Endothelial cell of umbilical vein (primary cell): Measurements from ENCODE around the gene STON2. TPM values are rescaled to one million over a fixed set of nuclear protein-coding genes. Genes with fewer than 3 reads are reported as not detected.

Experiments
- BruUV-seq: library from RNA; stranded (reverse); fragments of 400-500 nt; replicated peaks from 2 replicates; lab custom pipeline; 2021; lab: Mats Ljungman, UMichigan
- CTCF ChIA-PET: fragments of 300-600, 350-600 bp; sonication (Branson Sonifier 250); formaldehyde crosslinking; loops from one replicate; lab custom pipeline; 2021; ENCODE audit warnings: antibody characterized with exemption, inconsistent platforms; lab: Charles Lee
- POLR2A ChIA-PET: fragments of 300-600, 350-600 bp; sonication (Branson Sonifier 250); formaldehyde crosslinking; loops from one replicate; lab custom pipeline; 2021; ENCODE audit warnings: antibody characterized with exemption, inconsistent platforms; lab: Charles Lee
- DNase-seq: peaks from one replicate; pipeline ENCODE4 v3.0.0-alpha.2; 2011; ENCODE audit warnings: low read depth, low spot score
- FAIRE-seq: peaks from 2 replicates; lab custom pipeline; 2011; peaks lifted over from hg19 to GRCh38; lab: Jason Lieb, UNC
- H2AFZ ChIP-seq: 2 replicates; pipeline ENCODE4 v1.6.0; 2012; ENCODE audit warnings: low read depth, low read length, control low read depth, inconsistent platforms
- H3K27ac ChIP-seq: 2 replicates; pipeline ENCODE4 v1.5.1; 2011; ENCODE audit warnings: low read depth, mild to moderate bottlenecking, control low read depth, low read length, moderate library complexity; ENCODE audit not compliant: insufficient read depth
- H3K27me3 ChIP-seq, 2 experiments: 2 replicates each; pipeline versions ENCODE4 v1.6.0 to v1.6.1; 2011; ENCODE audit warnings: low read length in 2 of 2, mixed read lengths in 1 of 2; ENCODE audit not compliant: control insufficient read depth in 2 of 2, insufficient read depth in 2 of 2
- H3K36me3 ChIP-seq, 2 experiments: 2 replicates in 1 of 2; 3 replicates in 1 of 2; pipeline ENCODE4 v1.5.1; 2011; ENCODE audit warnings: low read length in 2 of 2, mild to moderate bottlenecking in 1 of 2, moderate library complexity in 1 of 2; ENCODE audit not compliant: control insufficient read depth in 2 of 2, insufficient read depth in 2 of 2; ENCODE audit errors: extremely low read depth in 1 of 2
- H3K4me1 ChIP-seq: 3 replicates; pipeline ENCODE4 v1.5.1; 2011; ENCODE audit warnings: mild to moderate bottlenecking, low read length; ENCODE audit not compliant: control insufficient read depth, insufficient read depth; ENCODE audit errors: extremely low read depth
- H3K4me2 ChIP-seq: 2 replicates; pipeline ENCODE4 v1.6.1; 2011; ENCODE audit warnings: low read length, control low read depth, mixed read lengths; ENCODE audit not compliant: insufficient read depth
- H3K4me3 ChIP-seq, 3 experiments: fragments of 200-600 bp in 1 of 3; sonication (generic), shearing (Covaris generic) in 1 of 3; replicated peaks in 1 of 3; 2 replicates each; pipeline ENCODE4 v1.5.1; 2011 to 2016; ENCODE audit warnings: control low read depth in 3 of 3, low read length in 3 of 3, mild to moderate bottlenecking in 2 of 3, inconsistent platforms in 1 of 3, low read depth in 1 of 3, moderate library complexity in 1 of 3; ENCODE audit not compliant: insufficient read depth in 1 of 3
- H3K79me2 ChIP-seq: 2 replicates; pipeline ENCODE4 v1.6.0; 2012; ENCODE audit warnings: low read length, inconsistent platforms; ENCODE audit not compliant: control insufficient read depth, insufficient read depth
- H3K9ac ChIP-seq: replicated peaks from 2 replicates; pipeline ENCODE3; 2011; ENCODE audit warnings: low read length, control low read depth; ENCODE audit not compliant: insufficient read depth; ENCODE audit errors: extremely low read depth
- H3K9me1 ChIP-seq: replicated peaks from 3 replicates; pipeline ENCODE4 v1.6.0; 2011; ENCODE audit warnings: mild to moderate bottlenecking, low read length; ENCODE audit not compliant: control insufficient read depth, insufficient read depth; ENCODE audit errors: extremely low read depth
- H3K9me3 ChIP-seq: replicated peaks from 2 replicates; pipeline ENCODE4 v1.5.1; 2012; ENCODE audit warnings: low read length, inconsistent platforms; ENCODE audit not compliant: control insufficient read depth, insufficient read depth
- H4K20me1 ChIP-seq: replicated peaks from 2 replicates; pipeline ENCODE3; 2011; ENCODE audit warnings: mild to moderate bottlenecking, low read length; ENCODE audit not compliant: control insufficient read depth, insufficient read depth; ENCODE audit errors: extremely low read depth
- CTCF ChIP-seq, 2 donors: IDR thresholded peaks; 1 replicate in 1 of 2; 2 replicates in 1 of 2; pipeline ENCODE4 v1.5.1; 2011; ENCODE audit warnings: low read length in 2 of 2, mild to moderate bottlenecking in 2 of 2, moderate library complexity in 2 of 2, control low read depth in 1 of 2, inconsistent platforms in 1 of 2, low read depth in 1 of 2; ENCODE audit not compliant: insufficient read depth in 1 of 2; ENCODE audit errors: extremely low read depth in 1 of 2
- EZH2 ChIP-seq: IDR thresholded peaks from 2 replicates; pipeline ENCODE4 v1.6.1; 2012; ENCODE audit warnings: borderline replicate concordance, low read depth, mild to moderate bottlenecking, moderate library complexity, low read length, inconsistent platforms; ENCODE audit not compliant: severe bottlenecking
- FOS ChIP-seq: IDR thresholded peaks from 2 replicates; pipeline ENCODE4 v1.6.1; 2011; ENCODE audit warnings: mild to moderate bottlenecking, low read length, moderate library complexity, borderline replicate concordance; ENCODE audit not compliant: insufficient read depth
- GATA2 ChIP-seq: IDR thresholded peaks from 2 replicates; pipeline ENCODE4 v1.7.0; 2011; ENCODE audit warnings: low read depth, mild to moderate bottlenecking, moderate library complexity, mixed read lengths, low read length; ENCODE audit not compliant: insufficient read length, insufficient read depth
- JUN ChIP-seq: IDR thresholded peaks from 2 replicates; pipeline ENCODE4 v1.6.1; 2011; ENCODE audit warnings: borderline replicate concordance, low read depth; ENCODE audit not compliant: insufficient read length, insufficient read depth
- MAX ChIP-seq: IDR thresholded peaks from 2 replicates; pipeline ENCODE4 v1.6.1; 2011; ENCODE audit not compliant: insufficient read depth, insufficient read length
- MYC ChIP-seq: IDR thresholded peaks from one replicate; pipeline ENCODE4 v1.6.1; 2011; ENCODE audit warnings: mild to moderate bottlenecking, low read depth, low read length
- POLR2A ChIP-seq: IDR thresholded peaks from 2 replicates; pipeline ENCODE4 v1.6.1; 2012; ENCODE audit warnings: low read depth, mild to moderate bottlenecking, control low read depth, low read length
- POLR2AphosphoS5 ChIP-seq: IDR thresholded peaks from 2 replicates; pipeline ENCODE4 v1.6.1; 2012; ENCODE audit warnings: low read depth, mild to moderate bottlenecking, control low read depth, low read length, moderate library complexity; ENCODE audit not compliant: insufficient read depth
- dilution Hi-C: fragments of 300-500 bp; cut with MboI; formaldehyde crosslinking; loops from one replicate; pipeline ENCODE4 v1.15.0; 2019; ENCODE audit warnings: low sequenced_read_pairs; ENCODE audit not compliant: extremely low pct_ligation_motif_present
- intact Hi-C: fragments of 100-400 bp; cut with micrococcal nuclease; formaldehyde crosslinking; loops from one replicate; pipeline ENCODE4 v1.10.0; 2022
- polyA plus RNA-seq, 4 experiments: library from polyadenylated mRNA; depleted of rRNA in 3 of 4; stranded (reverse) in 3 of 4; unstranded in 1 of 4; fragments of >200 nt; gene quantifications; 2 replicates each; pipeline versions ENCODE4 v1.2.1 to v1.2.3, GENCODE V29; 2011 to 2012; ENCODE audit warnings: missing spikeins in 1 of 4
- total RNA-seq: library from RNA; stranded (reverse); gene quantifications from 2 replicates; pipeline ENCODE4 v1.2.3, GENCODE V29; 2021

Gene STON2
- total and polyA plus RNA-seq, 2 donors (not counting 3 experiments of a cell fraction or from before 2014, with no cell fraction given), result not detected

DNA sequence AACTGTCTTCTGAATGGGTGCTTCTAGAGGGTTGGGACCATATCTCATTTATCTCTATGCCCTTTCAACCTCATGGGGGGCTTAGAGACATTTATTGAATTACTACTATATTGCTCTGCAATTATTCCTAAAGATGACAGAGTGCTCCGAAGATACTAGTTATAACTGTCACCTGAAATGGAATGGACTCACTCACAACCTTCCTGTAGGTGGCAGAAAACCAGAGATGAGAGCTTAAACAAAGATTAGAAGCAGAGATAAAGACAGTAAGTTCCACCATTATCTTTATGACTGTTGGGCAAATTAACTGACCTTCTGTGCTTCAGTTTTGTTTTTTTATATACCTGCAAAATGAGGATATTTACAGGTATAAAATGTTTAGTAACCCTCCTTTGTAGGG lies 147.8 kb downstream of the STON2 start:
- Histone ChIP-seq H3K9me1 (no peaks in the 10 kb centered on the region), H3K79me2 (no peaks in the 10 kb centered on the region), H3K9ac (no peak overlapping the region), H4K20me1 (no peaks in the 10 kb centered on the region), H3K4me1 (no peaks in the 10 kb centered on the region), H3K4me2 (no peak overlapping the region), H3K4me3 (no peak overlapping the region), H3K27me3 (no peaks in the 10 kb centered on the region), H3K9me3 (no peaks in the 10 kb centered on the region), H3K27ac (no peak overlapping the region), H2AFZ (no peak overlapping the region), H3K36me3 (no peaks in the 10 kb centered on the region)
- no TSS peak for BruUV-seq
- intact Hi-C loops, result no loop called here
- POLR2A ChIA-PET, result no interaction called here
- DNase-seq (no peak), FAIRE-seq (no peak)
- CTCF ChIA-PET, result no interaction called here
- TF ChIP-seq MAX, result no peak
- TF ChIP-seq FOS, result no peak
- no peak for TF ChIP-seq GATA2
- dilution Hi-C loops, result no loop called here

DNA sequence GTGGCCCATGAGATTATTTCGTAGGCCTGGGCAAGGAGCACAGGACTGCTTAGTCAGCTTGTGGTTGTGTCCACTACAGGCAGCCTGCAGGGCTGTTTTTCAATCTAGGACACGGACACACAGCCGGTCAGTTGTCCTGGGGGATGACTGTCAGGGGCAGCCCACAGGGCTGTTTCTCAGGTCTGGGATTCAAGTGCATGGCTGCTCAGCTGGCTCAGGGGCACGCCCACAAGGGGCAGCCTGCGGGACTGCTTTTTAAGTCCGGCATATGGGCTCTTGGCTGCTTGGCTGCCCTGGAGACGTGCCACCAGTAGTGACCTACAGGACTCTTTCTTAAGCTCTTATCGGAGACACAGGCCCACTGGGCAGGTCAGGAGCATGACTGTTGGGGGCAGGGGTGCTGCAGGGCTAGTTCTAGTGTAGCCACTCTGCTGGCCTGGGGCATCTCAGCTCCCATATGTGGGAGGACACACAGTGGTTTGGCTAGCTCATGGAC lies 152.8 kb downstream of the STON2 start:
- Histone ChIP-seq H4K20me1 (no peaks in the 10 kb centered on the region), H2AFZ (no peak overlapping the region)

More for the DNA sequence above, 152.8 kb downstream of the STON2 start:
- Histone ChIP-seq H3K4me3 (no peak overlapping the region), H3K9me3 (no peaks in the 10 kb centered on the region), H3K79me2 (no peaks in the 10 kb centered on the region), H3K27ac (no peak overlapping the region), H3K36me3 (no peaks in the 10 kb centered on the region), H3K4me2 (no peak overlapping the region), H3K4me1 (no peaks in the 10 kb centered on the region), H3K27me3 (no peaks in the 10 kb centered on the region), H3K9me1 (no peaks in the 10 kb centered on the region), H3K9ac (no peak overlapping the region)
- DNase-seq (no peak), FAIRE-seq (no peak)
- intact Hi-C loops (no loop called here), dilution Hi-C loops (no loop called here)
- POLR2A ChIA-PET, result no interaction called here
- CTCF ChIA-PET, result no interaction called here
- BruUV-seq, result no TSS peak
- TF ChIP-seq POLR2AphosphoS5 (no peak), GATA2 (no peak), FOS (no peak), MYC (no peak), JUN (no peak), CTCF (IDR thresholded peaks at IDR 0.05; ENCODE audit: extremely low read depth in 1 of 2, insufficient read depth in 1 of 2, low read depth in 1 of 2, low read length in 2 of 2) (no peak), EZH2 (no peak), MAX (no peak), POLR2A (no peak)
